EL (cell line): Measurements from ENCODE around the gene PDE1A.
"Not testable (repeated sequence)": the region's sequence is repeated elsewhere in the genome, so short reads cannot be mapped to it uniquely, and the experiment has no call there.

ENCODE experiments used
- DNase-seq: peaks from one replicate; pipeline ENCODE4 v3.0.0-alpha.2; 2016

Gene PDE1A

DNA sequence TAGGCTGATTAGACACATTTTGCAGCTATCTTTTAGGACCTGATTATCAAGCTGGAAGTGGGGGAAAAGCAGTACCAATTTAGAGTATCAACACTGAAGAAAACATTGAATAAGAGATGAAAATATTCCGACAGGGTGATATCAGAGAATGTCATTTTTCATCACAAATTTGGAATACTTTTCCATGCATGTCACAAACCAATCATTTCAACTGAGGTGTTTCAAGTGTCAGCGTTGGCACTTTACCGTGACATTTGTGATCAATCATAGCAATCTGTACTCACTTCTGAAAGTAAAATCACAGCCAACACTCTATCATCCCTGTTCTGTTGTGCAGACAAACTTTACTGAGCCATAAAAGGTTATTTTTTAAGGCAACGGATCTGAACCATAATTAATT, 75.4 kb downstream of the PDE1A start:
- no peak for DNase-seq

DNA sequence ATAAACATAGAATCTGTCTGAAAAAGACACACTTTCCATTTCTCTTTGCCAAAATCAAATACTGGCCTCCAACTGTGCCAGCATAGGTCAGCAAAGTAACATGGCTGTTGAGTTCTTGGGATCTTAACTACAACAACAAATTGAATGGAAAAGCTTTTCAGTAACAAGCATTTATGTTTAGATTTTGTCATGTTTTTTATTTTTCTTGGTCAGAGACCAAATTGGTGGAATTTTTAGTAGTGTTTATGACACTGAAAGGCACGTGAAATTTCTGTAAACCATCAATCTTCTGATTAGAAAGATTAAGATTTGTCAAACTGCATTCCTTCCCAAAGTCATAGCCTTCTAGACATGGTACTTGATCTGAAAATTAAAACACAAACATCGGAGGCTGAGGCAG, 77.6 kb downstream of the PDE1A start:
- DNase-seq, result no peak

DNA sequence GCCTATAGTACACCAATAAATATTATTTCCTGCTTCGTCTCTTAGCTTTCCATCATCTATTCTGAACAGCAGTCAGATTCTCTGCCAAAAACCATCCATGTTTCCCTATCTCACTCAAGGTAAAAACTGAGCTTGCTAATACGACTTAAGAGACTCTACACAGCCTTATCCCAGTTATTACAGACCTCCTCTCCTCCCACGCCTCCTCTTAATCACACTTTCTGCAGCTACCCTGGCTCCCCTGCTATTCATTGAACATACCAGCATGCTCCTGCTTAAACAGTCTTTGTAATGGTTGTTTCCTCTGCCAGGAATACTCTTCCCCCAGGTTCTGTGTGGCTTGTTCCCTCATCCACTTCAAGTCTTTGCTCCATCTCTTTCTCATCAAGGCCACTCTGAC, 81.5 kb downstream of the PDE1A start:
- DNase-seq, result no peak

DNA sequence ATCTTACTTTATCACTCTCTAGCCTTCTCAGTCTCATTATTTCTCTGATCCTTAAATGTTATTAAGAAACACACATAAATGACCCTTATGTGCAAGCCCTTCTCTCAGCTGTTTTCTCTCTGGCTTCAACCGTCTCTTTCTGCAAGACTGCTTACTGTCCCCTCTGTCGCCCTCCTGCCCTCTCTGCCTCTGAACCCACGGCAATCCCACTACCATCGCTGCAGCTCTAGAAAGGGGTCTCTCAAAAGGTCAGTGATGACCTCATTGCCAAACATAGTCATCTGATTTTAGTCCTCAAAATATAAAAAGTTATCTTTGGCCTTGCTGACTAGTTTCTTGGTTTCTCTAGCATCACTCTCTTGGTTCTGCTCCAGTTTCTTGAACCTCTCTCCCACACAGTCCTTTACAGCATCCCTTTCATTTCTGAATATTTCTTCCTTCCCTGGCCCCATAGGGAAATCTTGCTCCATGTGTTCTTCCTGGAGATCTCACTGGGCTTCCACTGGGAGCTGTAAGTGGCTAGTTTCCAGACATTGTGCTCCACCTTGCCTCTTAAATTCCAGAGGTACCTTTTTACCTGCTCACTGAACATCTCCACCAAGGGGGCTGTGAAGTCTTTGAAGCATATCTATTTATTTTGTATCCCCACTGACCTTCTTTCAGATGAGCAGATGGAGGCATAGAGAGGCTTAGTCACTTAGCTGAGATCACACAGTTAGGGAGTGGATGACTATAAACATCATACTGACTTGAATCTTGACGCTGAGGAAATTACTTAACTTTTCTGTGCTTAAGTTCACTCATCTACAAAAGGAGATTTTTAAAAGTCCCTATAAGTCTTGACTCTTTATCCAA, 96.2 kb downstream of the PDE1A start:
- peak; percentile 2 for DNase-seq

DNA sequence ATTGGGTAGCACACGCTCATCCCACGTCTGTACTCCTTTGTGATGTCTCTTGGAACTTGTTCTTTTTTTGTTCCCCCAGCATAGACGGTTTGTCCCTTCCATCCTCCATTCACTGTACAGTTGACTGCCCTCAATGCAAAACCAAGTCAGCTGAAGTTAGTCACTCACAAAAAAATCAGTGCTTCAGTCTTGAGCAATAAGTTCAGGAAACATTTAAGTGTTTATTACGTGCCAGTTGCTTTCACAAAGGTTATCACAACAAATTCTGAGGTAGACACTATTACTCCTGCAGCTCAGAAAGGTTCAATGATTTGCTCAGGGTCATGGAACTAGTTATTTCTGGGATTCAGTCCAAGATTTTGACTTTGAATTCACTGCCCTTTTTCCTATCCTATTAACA, 102.2 kb downstream of the PDE1A start:
- DNase-seq, result peak; percentile 22

DNA sequence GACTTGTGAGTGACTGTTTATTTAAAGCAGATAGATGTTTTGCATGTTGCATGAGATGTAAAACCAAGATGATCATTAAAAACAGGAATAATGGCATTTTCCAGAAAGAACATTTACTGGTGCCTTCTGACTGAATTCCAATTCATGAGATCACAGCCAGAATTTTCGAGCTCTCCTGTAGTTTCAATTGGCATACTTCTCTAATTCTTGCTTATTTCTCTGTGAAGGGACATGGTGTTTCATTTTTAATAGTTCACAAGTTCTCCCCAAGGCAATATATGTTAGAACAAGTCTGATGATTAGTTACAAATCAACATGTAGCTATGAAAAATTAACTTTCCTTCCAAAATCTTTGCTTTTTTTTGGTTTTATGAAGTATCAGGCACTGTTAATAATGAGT, 105.7 kb downstream of the PDE1A start:
- DNase-seq, result no peak

DNA sequence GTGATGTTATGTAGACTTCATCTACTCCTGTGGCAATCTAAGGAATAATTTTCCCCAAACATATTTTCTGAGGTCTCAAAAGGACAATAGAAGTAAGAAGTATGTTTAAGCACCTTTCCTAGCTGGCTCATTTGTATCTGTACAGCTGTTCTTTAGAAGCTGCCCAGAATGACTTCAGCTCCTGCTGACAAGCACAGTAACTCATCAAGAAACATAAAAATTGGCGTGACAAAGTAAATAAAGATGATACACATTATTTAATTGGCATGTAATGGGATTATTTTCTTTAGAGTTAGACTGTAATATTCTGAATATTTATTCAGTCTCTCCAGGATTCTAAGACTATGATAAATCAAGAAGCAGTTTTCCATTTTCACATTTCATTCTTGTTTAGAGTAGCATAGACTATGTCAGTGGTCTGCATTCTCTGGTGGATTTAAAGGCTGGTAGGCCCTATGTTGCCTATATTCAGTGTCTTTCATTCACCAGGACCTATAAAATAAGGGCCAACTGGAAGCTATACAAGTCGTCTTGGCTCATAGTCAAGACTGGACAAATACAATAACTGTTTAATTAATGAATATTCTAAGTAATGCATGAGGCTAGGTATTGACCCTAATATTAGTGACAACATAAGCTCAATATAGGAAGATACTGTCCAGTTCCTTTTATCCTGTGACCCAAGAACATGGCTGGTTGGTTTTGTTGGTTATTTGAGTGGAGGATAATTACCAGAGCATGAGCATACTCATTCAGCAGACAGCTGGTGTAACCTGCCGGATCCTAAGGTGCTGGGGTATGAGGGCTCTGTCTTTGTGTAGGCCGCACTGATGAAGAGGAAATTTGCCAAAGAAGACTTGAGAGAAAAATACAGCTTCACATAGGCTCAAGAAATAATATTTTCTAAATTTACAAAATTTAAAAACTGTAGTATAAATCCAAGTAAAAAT, 107.0 kb downstream of the PDE1A start:
- DNase-seq, result peak; percentile 37

DNA sequence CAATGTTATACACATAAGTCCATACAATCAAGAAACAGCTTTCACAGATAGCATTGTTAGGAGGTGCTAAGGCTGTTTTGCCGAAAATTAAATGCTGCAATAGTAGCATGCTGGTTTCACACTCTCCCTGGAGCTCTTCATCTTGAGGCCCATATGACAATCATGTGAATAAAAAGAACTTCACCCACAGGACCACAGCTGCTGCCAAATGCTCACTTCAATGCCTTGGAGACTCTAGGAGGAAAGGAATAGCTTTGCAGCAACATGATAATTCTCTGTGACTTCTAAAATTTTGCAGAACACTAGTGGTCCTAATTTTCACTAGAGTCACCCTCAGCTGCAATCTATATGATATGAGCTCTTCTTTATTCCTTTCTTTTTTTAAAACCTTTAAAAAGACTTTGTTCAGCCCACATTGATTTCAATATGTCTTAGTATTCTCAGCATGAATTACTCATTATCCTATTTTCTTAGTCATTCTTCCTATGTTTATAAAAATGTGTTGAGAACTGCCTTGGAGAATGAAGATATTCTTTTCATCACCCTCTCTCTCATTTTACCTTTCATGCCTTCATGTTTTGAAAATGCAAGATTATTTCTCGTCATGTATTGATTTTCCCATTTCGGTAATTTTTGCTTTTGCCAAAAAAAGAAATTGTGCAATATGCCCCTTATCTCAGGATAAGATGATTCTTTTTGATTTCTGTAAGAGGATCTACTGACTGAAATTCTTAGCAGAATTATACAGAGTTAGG, 108.2 kb downstream of the PDE1A start:
- peak; percentile 24 for DNase-seq

DNA sequence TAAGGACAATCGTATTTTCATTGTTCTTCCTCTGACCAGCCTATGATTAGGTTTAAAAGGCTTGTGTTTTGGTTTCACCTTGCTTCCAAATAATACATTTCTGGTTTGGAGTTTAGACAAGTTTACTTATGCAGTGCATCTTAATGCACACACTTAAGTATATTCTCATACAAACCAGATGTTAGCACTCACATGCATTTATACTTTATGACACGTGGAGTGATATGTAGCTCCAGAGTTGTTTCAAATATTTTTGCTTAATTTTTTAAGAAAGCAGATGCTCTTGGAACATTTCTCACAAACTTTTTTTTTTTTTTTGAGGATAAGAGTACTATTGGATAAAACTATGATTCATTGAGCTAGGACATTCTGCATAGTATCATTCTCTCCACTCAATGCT, 109.9 kb downstream of the PDE1A start:
- DNase-seq, result no peak

DNA sequence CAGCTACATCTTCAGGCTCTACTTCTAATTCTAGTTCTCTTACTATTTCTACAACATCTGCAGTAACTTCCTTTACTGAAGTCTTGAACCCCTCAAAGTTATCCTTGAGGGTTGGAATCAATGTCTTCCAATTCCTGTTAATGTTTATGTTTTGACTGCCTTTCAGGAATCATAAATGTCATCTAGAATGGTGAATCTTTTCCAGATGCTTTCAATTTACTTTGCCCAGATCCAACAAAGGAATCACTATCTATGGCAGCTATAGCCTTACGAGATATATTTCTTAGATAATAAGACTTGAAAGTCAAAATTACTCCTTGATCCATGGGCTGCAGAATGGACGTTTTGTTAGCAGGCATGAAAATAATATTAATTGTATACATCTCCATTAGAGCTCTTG, 123.9 kb downstream of the PDE1A start:
- DNase-seq, result no peak

DNA sequence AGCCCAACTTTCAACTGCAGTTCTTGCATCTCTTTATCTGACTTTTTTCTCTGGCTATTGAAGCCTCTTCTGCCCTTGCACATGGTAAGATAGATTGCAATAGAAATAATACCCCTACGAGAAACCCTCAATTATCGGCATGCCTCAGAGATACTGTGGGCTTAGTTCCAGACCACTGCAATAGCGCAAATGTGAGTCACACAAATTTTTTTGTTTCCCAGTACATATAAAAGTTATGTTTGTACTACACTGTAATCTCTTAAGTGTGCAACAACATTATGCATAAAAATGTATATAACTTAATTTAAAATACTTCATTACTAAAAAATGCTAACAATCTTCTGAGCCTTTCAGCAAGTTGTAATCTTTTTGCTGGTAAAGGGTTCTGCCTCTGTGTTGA, 124.7 kb downstream of the PDE1A start:
- peak; percentile 79 for DNase-seq

DNA sequence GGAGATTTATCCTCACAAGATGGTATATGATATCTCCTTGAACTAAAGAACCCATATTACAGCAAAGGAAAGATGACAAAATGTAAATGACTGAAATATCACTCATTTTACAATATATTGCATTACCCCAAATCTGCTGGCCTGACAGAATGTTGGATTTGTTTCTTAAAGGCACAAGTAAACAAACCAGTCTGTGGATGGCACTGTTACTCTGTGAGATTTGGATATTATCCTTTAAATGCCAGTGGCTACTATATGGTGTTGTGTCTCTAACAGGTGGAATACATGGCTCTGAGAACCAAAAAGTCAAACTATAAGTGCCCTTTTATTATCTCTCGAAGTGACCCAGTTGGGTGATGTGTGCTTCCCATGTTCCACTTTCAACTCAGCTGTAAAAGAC, 125.7 kb downstream of the PDE1A start:
- no peak for DNase-seq

DNA sequence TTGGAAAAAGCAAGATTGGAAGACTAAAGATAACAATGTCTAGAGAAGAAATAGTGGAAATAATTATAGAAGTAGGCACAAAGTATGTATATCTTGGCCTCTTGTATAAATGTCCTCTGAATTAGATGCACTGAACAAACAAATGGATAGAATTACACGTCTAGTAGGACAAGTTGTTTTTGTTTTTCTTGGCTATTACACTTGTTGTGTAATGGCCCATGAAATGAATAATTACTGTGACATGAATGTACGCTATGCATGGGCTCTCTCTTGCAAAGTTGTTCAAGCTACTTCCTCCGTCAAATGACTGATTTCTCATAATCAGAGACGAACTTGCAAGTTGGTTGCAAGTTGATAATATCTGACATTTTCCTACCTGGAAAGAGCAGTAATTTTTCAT, 126.2 kb downstream of the PDE1A start:
- DNase-seq, result no peak

DNA sequence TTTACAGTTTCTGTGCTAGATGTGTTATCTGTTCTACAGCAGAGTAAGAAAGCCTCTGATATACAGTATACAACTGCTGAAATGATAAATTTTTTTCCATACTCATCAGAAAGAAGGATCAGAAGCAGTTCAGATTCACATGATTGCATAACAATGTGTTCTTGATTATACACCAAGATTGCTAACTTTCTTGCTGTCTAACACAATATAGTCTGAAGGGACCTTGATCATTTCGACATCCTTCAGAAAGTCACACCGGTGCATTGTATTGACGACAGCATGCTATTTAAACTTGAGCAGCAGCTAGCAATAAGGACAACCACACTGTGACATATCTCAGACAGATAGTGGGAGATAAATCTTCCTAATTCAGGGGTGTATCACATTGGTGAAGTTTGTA, 127.2 kb downstream of the PDE1A start:
- no peak for DNase-seq

DNA sequence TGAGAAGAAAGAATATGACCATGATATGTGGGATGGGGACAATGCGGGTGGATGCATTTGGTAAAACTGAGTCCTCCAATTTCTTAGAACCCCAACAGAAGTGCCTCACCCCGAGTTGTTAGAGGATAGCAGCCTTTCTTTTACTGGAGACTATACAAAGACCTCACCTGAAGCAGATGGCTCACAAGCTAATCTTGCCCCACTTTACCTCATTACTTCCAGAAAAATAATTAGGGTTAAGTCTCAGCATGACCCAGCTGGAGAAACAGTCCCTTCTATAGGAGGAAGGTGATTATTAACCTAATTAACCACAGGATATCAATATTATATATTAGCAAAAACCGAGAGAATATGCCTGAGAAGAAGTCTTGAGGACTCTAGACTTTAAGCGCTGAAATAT, 128.4 kb downstream of the PDE1A start:
- DNase-seq, result no peak

DNA sequence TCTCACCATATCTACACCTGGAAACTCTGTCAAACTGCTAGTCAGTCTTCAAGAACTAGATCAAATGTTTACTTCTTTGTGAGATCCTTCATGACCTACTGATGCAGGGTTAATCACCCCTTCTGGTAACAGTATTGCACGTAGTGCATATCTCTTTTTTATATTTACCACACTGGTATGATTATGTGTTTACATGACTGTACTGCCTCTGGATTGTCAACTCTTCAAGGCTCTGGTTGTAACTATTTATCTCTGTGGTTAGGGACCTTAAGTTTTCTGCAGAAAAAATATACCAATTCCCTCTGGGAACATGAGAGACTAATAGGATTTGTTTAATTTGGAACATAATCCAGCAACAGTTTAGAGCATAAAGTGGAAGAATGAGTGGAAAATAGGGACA, 135.5 kb downstream of the PDE1A start:
- no peak for DNase-seq

DNA sequence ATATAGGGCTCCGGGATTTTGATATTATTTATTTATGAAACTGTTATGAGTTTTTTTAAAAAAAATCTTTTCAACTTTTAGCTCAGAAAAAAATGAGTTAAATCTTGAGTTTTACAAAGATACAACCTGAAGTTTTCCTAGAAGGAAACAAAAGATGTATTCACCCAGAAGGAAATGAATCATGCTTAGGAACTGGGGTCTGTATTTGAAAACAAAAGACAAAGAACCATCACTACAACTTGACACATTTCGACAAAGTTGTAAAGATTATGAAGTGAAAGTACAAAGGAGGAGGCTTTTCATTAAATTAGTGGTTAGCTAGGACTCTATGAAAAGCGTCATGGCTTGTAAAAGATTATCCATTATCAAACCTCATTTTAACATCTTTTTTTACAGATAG, 143.3 kb downstream of the PDE1A start:
- DNase-seq, result no peak

DNA sequence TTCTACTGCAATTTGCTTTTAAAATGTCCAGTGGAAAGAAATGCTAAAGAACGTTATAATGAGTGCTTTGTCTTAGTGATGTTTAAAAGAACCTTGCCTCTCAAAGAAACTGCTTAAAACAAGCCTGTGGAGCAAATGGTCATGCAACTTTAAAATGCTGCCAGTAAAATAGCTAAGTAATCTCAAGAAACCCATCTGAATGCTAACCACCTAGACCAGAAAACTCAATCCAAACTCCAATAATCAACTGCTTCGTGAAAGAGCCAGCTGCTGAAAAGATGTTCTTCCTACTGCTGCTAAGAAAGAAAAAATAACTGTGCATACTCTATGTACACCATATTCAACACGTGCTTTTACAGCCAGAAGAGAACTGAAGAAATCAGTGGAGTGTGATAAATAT, 145.6 kb downstream of the PDE1A start:
- no peak for DNase-seq

DNA sequence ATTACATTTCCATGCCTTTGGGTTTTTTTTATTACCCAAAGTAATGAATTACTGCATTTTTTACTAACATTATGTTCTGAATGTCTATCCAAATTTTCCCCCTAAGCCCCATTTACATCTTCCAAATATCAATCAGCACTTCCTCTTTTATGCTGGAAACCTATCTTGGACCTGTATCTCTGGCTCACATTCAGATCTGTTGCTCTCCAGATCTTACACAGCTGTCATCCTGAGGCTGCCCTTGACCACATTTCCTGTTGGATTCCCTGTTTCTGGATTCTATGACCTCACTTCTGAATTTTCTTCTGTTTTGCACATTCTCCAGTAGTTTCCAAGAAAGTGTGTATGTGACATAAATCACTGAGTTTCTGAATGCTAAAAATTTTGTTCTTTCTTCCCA, 146.7 kb downstream of the PDE1A start:
- peak; percentile 67 for DNase-seq

DNA sequence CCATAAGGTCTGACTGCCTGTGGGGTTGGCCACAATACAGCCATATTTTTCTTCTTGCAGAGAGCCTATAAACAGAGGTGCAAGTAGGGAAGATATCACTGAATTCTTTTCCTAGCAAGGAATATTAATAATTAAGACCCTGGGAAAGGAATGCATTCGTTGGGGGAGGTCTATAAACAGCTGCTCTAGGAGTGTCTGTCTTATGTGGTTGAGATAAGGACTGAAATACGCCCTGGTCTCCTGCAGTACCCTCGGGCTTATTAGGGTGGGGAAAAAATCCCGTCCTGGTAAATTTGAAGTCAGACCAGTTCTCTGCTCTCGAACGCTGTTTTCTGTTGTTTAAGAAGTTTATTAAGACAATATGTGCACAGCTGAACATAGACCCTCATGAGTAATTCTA, 150.2 kb downstream of the PDE1A start:
- not testable (repeated sequence) for DNase-seq

DNA sequence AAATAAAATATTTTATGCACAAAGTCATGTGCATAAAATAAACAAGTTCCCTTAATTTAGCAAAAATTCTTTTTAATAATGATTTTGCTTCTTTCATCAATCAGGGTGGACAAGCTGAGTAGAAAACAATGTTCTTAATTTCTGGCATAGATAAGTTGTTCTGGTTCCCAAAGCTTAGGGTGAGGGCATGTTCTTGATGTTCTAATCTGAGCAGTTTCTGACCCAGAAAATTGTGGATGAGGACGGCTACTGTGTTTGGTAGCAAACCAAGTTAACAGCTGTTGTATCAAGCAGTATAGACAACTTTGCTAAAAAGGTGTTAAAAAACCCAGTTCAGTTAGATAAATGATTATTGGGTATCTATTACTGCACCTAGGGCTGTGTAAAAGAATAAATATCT, 158.9 kb downstream of the PDE1A start:
- no peak for DNase-seq

DNA sequence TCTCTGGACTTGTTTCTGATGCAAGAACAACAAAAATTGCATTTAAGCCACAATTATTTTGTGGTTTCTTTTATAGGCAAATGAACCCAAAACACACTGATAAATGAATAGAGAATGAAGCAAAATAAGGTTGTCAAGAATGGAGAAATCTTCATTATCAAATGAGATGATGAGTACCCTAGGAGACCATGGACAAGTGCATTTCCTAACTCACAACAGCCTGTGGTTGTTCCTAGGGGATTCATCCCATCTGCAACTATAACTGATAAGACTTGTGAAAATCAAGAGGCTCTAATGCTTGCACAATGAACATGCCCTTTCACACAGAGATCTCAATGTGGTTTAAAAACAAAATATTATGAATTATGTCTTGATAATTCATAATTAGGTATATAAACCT, 159.9 kb downstream of the PDE1A start:
- peak; percentile 8 for DNase-seq

DNA sequence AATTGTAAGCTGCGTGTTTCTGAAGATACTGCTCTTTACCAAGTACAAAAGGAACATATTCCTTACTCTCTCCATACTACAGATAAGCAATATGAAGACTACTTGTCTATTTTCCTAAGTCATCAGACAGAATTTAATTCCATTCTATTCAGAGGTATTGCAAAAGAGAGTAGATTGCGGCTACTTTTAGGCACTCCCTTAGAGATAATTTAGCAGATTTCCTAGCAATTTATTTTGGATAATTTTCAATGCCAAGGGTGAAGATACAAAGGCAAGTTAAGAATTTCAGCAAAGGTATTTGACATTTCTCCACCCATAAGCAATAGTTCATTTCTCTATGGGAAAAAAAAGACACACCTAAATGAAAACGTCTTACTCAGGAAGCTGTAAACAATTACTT, 161.1 kb downstream of the PDE1A start:
- no peak for DNase-seq
